Limb (tissue), 2 donors: Measurements from ENCODE around the gene CKM.

Experiments used
- DNase-seq, 2 donors: peaks; one replicate each; pipeline ENCODE4 v3.0.0-alpha.2; 2016; ENCODE audit errors: extremely low spot score in 2 of 2

The CKM gene

GRCh38 chr19:45322744-45323281, at the start of gene CKM:
TSS of gene CKM (minus strand) at chr19:45322875. CDS start at chr19:45319713, 3,162 bp downstream.
- DNase-seq: peak; percentile 20 to 58

GRCh38 chr19:45370410-45371204, 47.9 kb upstream of the CKM start, which contains the start of gene ERCC2:
TSS of gene ERCC2 (minus strand) at chr19:45370573. CDS start at chr19:45370540, 33 bp downstream.
- peak; percentile 98 to 100 for DNase-seq

DNA sequence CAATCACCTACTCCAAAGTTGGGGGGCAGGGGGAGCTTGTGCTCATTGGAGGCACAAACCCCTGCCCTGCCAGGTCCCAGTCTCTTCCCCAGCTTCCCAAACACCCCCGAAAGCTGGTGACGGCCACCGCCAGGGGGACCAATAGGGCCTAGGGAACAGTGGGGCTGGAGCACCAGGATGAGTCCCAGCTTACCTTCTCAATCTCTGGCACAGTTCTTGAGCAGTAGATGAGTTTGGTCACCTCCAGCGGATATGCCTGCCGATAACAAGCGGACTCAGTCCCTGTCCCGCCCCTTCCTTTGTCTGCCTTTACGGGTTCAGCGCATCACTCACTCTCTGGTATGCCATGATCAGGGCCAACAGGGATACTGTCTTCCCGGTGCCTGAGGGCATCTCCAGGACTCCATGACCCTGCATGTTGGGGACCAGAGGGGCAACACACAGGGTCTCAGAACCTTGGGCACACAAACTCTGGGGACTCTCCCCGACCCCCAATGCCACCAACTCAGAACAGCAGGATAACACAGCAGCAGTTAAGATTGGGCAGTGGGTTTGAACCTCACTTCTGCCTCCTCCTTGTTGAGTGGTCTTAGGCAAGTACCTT, 46.2 kb upstream of the CKM start:
- DNase-seq: no peak

DNA sequence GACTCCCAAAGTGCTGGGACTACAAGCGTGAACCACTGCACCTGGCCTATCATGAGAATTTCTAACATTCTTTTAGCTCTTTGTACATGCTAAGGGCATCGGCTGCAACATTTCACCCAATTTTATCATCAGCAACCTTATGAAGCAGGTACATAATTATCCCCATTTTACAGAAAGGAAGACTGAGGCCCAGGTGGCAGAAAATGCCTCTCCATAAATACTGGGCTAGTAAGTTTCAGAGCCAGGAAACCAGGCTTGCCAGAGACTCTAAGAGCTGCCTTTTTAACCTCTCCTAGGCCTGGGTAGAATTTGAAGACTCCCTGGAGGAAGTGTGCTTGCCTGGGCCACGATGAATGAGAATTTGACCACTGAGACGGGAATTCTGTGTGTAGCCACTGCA, 45.5 kb upstream of the CKM start:
- no peak for DNase-seq

DNA sequence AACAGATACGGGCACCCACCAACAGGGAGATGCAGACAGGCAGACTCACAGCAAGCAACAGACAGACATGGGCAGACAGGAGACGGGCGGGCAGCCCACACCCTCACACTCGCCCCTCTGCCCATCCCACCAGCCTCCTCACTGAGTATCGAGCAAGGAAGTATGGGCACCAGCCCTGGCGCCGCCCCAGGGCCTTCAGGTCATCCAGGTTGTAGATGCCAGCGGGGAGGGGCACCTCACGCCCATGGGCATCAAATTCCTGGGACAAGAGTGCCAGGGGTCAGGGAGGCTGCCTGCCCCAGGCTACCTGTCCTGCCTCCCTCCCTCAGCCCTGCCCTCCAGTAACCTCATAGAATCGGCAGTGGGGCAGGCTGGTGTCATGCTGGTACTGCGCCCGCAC, 42.0 kb upstream of the CKM start:
- DNase-seq: no peak

DNA sequence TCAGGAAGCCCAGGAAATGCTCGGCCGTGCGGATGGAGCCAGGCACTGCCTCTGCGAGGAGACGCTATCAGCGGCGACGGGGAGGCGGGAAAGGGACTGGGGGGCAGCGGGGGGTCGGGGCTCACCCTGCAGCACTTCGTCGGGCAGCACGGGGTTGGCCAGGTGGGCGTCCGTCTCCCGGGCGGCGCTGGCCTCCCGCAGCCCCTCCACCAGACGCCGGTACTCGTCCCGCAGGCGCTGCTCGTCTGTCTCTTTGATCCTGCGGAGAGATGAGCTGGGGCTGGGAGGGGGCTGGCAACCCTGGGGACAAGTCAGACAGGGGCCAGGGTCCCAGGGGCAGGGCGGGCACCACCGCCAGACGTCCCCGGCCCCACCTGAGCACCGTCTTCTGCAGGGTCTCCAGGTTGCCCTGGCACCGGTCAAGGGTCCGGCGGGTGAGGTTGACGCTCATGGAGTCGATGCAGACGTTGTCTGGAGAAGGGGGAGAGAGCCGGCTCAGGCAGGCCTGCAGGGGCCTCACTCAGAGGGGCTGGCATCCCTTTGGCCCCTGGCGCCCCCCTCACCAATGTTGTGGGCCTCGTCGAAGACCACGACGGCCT, 41.3 kb upstream of the CKM start:
- DNase-seq: no peak

- DNase-seq: no peak
Observed at GRCh38 chr19:45362291-45362690, 39.6 kb upstream of the CKM start.

DNA sequence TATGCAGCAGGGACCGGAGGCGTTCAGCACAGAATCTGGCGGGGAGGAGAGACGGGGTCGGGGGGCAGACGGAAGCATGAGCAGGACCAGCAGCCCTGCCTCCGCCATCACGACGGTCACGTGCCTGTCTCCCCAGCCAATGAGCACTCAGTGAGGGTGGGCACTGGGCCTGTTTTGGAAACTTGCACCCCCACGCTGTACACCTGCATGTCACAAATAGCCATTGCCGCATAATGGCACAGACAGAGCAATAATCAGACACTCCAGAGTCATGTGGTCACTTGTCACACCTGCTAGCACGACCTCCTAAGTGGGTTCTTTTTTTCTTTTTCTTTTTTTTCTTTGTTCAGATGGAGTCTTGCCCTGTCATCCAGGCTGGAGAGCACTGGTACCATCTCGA, 38.9 kb upstream of the CKM start:
- no peak for DNase-seq

DNA sequence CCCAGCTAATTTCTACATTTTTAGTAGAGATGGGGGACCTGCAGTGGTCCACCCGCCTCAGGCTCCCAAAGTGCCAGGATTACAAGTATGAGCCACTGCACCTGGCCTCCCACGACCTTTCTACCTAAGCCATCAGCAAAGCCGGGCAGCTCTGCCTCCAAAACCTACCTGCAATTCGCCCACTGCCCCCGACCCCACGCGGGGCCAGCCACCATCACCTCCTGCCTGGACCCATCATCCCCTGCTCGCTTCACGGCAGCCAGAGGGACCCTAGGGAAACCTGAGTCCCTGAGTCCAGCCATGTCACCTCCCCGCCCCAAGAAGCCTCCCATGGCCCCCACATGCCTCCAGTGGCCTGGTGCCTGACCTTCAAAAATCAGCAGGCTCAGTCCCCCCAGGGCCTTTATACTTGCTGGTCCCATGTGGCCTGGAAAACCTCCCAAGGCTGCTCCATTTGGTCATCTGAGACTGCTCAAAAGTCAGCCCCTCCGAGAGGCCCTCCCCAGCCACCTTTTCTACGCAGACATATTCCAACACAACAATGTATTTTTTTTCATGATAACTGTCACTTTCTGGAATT, 35.6 kb upstream of the CKM start:
- no peak for DNase-seq

DNA sequence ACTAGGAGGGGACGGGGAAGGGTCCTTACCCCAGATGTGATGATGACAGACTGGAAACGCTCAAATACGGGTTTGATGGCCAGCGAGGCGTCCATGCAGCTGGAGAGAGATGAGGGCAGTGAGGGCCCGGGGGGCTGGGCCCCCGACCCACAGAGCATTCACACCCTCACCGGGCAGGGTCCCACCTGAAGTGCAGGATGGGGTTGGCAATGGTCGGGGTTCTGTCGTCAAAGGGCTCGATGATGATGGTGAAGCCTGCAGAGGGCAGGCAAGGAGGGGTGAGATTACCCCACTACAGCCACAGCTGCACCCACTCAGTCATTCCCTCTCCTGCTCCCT, 34.7 kb upstream of the CKM start:
- no peak for DNase-seq

- DNase-seq: no peak
Observed at GRCh38 chr19:45356760-45357444, 34.2 kb upstream of the CKM start.

DNA sequence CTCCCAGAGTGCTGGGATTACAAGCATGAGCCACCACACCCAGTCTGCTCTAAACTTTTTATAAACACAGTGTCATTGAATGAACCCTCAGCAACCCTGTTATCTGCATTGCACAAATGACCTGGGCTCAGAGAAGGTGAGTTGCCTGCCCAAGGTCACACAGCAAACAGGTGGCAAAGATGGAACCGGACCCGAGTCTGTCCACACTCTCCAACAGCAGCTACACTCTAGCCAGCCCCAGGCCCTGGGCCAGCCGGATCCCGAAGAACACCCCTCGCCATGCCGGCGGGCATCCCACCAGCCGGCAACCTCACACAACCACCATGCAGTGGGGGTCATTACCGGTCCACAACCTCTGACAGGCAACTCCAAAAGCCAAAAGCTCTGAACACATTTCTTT, 33.2 kb upstream of the CKM start:
- no peak for DNase-seq

- DNase-seq: no peak
Observed at GRCh38 chr19:45355402-45355801, 32.7 kb upstream of the CKM start.

DNA sequence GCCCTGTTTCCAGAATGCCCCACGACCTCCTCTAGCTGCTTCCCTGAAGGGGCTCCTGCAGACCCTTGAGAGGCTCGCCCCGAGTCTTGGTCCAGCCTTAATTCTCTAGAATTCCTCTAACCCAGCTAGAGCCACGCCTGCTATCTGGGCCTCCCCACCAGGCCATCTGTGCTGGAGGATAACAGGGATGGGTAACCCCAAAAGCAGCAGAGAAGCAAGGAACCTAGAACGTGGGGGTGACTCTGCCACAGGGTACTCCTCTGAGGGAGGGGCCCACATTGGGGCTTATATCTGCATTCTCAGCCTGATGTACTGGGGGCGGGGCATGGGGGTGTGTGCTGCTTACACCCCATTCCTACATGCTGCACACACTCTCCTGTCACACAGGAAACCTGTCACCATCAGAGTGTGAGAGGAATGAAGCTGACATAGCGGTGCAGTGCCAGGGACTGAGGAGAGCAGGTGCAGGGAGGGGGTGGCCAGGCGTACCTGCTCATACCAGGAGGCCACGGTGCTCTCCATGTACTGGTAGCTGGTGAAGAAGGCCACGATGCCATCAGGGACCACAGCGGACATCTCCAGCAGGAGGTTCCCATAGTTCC, 31.7 kb upstream of the CKM start:
- DNase-seq: no peak

DNA sequence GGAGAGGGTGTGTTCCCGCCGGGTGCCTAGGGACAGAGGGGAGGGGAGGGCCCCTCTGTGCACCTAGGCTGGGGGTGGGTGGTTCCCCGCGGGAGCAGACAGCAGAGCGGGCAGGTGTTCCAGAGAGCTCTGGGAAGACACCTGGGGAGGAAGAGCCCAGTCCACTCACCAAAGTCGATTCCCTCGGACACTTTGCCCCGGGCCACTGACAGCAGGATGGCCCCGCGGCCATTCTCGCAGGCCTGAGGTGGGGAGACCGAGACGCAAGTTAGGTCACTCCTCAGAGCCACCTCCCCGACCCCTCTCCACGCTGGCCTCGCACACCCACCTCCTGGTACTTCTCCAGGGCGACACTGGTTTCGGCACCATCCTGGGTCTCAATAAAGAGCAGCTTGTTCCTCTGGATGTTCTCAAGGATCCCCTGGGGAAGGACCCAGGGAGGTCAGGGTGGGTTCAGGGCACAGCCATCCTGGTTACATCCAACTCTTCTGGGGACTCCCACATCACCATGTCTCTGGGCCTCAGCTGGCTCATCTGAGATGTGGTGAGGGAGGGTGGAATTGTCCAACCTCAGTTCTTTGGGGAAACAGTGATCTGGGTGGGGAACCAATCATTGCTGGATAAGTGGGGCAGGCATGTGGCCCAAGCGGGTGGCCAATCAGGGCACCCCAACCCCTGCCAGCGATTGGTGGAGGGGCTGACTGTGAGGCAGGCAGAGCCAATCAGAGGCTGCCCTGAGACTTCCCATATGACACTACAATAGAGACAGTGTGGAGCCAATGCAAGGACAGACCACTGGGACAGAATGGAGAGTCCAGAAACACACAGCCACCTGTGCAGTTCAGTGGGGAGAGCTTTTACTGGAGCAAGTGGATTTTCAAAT, 30.5 kb upstream of the CKM start:
- no peak for DNase-seq

DNA sequence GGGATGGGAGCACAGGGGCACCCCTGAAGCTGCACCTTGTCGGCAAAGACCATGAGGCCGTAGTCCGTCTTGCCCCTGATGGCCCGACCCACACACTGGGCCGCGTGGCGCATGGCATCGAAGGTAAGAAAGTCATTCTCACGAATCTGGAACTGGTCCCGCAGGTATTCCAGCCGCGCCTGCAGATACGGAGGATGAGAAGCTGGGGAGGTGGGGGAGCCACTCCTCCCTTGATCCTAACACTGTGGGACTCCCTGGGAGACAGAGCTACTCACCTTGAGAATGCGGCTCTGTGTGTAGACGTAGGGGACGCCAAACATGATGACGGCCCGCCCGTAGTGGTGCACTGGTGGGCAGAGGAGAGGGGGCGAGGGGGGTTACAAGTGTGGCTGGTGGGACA, 29.8 kb upstream of the CKM start:
- DNase-seq: no peak

- no peak for DNase-seq
Observed at GRCh38 chr19:45352062-45352461, 29.4 kb upstream of the CKM start.

GRCh38 chr19:45351401-45351952, 28.8 kb upstream of the CKM start:
- no peak for DNase-seq

DNA sequence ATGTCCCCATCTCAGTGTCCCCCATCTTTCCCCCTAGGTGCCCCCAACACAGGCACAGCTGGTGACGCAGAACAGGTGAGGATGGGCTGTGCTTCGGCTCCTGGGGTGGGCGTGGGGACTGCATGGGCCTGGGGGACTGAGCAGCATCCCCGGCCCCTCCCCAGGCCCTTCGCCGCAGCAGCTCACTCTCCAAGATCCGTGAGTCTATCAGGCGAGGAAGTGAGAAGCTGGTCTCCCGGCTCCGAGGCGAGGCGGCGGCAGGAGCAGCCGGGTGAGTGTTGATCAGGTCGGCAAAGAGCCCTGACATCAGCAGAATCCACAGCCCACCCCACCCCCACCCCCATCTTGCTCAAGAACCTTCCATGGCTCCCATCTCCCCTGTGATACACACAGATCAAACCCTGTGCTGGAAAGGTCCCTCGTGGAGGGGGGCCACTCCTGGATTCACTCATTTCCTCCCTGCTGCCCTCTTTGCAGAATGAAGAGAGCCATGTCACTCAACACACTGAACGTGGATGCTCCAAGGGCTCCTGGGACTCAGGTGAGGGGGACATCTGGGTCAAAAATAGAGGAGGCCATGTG, 27.9 kb upstream of the CKM start:
- no peak for DNase-seq
